Skin epidermis (tissue), 12 donors: ENCODE results near the gene RANGAP1.
"Not testable (repeated sequence)": the region's sequence is repeated elsewhere in the genome, so short reads cannot be mapped to it uniquely, and the experiment has no call there.

ENCODE experiments used
- H3K27ac ChIP-seq, 21 experiments: fragments of 200-600 bp; sonication (generic) in 11 of 21; one replicate each; pipeline ENCODE4 v1.5.0; 2020; ENCODE audit warnings: mild to moderate bottlenecking in 3 of 21, inconsistent platforms in 2 of 21, moderate library complexity in 2 of 21
- H3K4me3 ChIP-seq, 7 experiments: fragments of 200-600 bp; sonication (generic) in 2 of 7; one replicate each; pipeline ENCODE4 v1.5.0; 2020; ENCODE audit warnings: inconsistent platforms in 2 of 7, mild to moderate bottlenecking in 2 of 7, moderate library complexity in 1 of 7

The RANGAP1 gene

GRCh38 chr22:41264408-41264941 lies 21.5 kb downstream of the RANGAP1 start:
- no peak overlapping the region for H3K4me3 ChIP-seq

GRCh38 chr22:41263704-41264103 lies 22.3 kb downstream of the RANGAP1 start:
- no peak overlapping the region for H3K4me3 ChIP-seq
- H3K27ac ChIP-seq = no peak overlapping the region

More at GRCh38 chr22:41264408-41264941, 21.5 kb downstream of the RANGAP1 start:
- no peak overlapping the region for H3K27ac ChIP-seq

- no peak overlapping the region for H3K27ac ChIP-seq
Observed at GRCh38 chr22:41262250-41262765, 23.7 kb downstream of the RANGAP1 start.

GRCh38 chr22:41261541-41262249 lies 24.3 kb downstream of the RANGAP1 start:
- Histone ChIP-seq H3K4me3 (no peak overlapping the region), H3K27ac (no peak overlapping the region)

More at GRCh38 chr22:41262250-41262765, 23.7 kb downstream of the RANGAP1 start:
- no peak overlapping the region for H3K4me3 ChIP-seq

- Histone ChIP-seq H3K27ac (no peak overlapping the region), H3K4me3 (no peak overlapping the region)
Observed at GRCh38 chr22:41260871-41261270, 25.1 kb downstream of the RANGAP1 start.

- not testable (repeated sequence) for H3K27ac ChIP-seq, H3K4me3 ChIP-seq
Observed at GRCh38 chr22:41259756-41260155, 26.2 kb downstream of the RANGAP1 start.

- H3K27ac ChIP-seq = no peak overlapping the region
- H3K4me3 ChIP-seq = no peak overlapping the region
Observed at GRCh38 chr22:41257696-41258095, 28.3 kb downstream of the RANGAP1 start.

- H3K4me3 ChIP-seq = no peak overlapping the region
- no peak overlapping the region for H3K27ac ChIP-seq
Observed at GRCh38 chr22:41256254-41257253, 29.4 kb downstream of the RANGAP1 start.

GRCh38 chr22:41254230-41254629 lies 31.8 kb downstream of the RANGAP1 start:
- H3K4me3 ChIP-seq = no peak overlapping the region
- H3K27ac ChIP-seq = no peak overlapping the region

- Histone ChIP-seq H3K27ac (no peak overlapping the region), H3K4me3 (no peak overlapping the region)
Observed at GRCh38 chr22:41252365-41252764, 33.6 kb downstream of the RANGAP1 start.

GRCh38 chr22:41250127-41250526 lies 35.9 kb downstream of the RANGAP1 start:
- no peak overlapping the region for H3K4me3 ChIP-seq
- no peak overlapping the region for H3K27ac ChIP-seq

- Histone ChIP-seq H3K27ac (no peak overlapping the region), H3K4me3 (no peak overlapping the region)
Observed at GRCh38 chr22:41249442-41249841, 36.5 kb downstream of the RANGAP1 start.

- Histone ChIP-seq H3K4me3 (no peak overlapping the region), H3K27ac (no peak overlapping the region)
Observed at GRCh38 chr22:41248758-41249157, 37.2 kb downstream of the RANGAP1 start.

- no peak overlapping the region for H3K27ac ChIP-seq
- H3K4me3 ChIP-seq = no peak overlapping the region
Observed at GRCh38 chr22:41248314-41248713, 37.7 kb downstream of the RANGAP1 start.

- Histone ChIP-seq H3K27ac (no peak overlapping the region), H3K4me3 (no peak overlapping the region)
Observed at GRCh38 chr22:41247703-41248102, 38.3 kb downstream of the RANGAP1 start.

- Histone ChIP-seq H3K27ac (peak overlapping the region in 1 of 21 experiments; percentile 27), H3K4me3 (no peak overlapping the region)
Observed at GRCh38 chr22:41245917-41246499, 40.0 kb downstream of the RANGAP1 start.

GRCh38 chr22:41243361-41243760 lies 42.6 kb downstream of the RANGAP1 start:
- H3K27ac ChIP-seq = no peak overlapping the region

GRCh38 chr22:41242396-41243117 lies 43.4 kb downstream of the RANGAP1 start:
- no peak overlapping the region for H3K27ac ChIP-seq
- no peak overlapping the region for H3K4me3 ChIP-seq

More at GRCh38 chr22:41243361-41243760, 42.6 kb downstream of the RANGAP1 start:
- no peak overlapping the region for H3K4me3 ChIP-seq

GRCh38 chr22:41241133-41241676 lies 44.8 kb downstream of the RANGAP1 start:
- Histone ChIP-seq H3K4me3 (no peak overlapping the region), H3K27ac (no peak overlapping the region)
